Activated CD4-positive, alpha-beta T cell treated with anti-CD3 and anti-CD28 coated beads, Interleukin-2, Interleukin-4, amounts not matched to agents 100 ng/mL and 50 ng/mL, durations not matched to agents 16 hours and 8 hours (primary cell): Measurements from ENCODE around the gene ESPN.

Experiments used
- DNase-seq: peaks from one replicate; pipeline ENCODE4 v3.0.0-alpha.2; 2020; ENCODE audit warnings: low spot score

Gene ESPN

DNA sequence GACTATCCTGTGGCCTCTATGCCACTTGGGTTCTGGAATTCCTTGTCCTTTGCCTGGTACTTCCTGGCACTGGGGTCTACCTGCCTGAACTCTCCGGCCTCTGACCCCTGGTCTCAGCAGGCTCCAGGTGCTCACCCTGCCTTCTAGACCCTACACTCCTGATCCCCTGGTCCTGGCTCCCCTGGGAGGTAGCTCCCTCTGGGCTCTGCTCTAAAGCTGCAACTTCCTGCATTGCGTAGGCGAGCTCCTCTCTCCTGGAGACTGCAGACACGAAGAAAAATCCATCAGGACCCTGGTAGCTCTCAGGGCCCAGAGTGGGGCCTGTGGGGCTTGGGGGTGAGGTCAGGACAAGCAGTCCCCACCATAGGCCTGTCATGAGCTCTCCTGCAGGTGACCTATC is 74.7 kb downstream of the ESPN start:
- DNase-seq = no peak

DNA sequence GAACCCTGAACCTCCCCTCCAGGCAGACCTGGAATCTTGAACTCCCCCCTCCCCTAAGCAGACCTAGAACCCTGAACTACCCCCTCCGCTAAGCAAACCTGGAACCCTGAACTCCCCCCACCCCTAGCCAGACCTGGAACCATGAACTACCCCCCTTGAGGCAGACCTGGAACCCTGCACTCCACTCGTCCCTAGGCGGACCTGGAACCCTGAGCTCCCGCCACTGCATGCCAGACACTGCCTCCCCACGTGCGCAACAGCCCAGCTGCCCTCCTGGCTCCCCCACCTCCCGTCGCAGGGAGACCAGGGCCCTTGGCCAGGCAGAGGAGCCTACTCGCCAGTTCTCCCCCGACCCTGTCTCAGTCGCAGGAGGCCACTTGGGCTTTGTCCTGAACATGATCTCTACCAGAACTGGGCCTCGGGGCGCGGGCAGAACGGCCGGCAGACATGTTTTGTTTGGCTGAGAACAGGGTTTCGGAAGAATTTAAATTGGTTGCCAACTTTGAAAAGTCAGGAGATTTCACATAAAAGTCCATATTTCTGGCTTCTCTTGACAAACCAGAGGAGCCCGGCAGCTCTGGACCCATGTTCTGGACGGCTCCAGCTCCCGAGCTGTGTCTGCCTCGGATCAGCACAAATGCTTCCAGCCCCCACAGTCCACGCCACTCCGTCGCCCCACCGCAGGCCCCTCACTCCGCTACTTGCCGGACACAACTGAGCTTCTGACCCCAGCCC is 76.1 kb downstream of the ESPN start:
- DNase-seq = no peak

DNA sequence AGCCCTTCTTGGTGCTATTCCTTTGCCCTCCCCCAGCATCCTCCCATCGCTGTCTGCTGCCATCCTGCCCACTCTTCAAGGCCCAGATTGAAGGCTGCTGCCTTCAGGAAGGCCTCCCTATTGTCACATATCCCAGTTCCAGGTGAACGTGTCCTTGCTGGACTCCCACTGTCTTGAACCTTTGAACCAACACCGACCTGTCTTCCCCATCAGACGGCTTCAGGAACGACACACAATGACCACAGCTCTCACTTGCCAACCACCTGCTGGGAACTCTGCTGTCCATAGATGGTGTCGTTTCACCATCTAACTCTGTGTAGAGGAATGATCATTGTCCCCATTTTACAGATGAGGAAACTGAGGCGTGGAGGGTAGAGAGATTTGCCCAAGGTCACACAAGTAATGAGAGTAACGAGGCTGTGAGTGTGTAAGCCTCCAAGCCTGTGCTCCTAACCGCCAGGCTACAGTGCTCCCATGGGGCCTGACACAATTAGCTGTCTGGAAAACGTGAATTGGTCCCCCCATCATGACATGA is 76.8 kb downstream of the ESPN start:
- DNase-seq = no peak

DNA sequence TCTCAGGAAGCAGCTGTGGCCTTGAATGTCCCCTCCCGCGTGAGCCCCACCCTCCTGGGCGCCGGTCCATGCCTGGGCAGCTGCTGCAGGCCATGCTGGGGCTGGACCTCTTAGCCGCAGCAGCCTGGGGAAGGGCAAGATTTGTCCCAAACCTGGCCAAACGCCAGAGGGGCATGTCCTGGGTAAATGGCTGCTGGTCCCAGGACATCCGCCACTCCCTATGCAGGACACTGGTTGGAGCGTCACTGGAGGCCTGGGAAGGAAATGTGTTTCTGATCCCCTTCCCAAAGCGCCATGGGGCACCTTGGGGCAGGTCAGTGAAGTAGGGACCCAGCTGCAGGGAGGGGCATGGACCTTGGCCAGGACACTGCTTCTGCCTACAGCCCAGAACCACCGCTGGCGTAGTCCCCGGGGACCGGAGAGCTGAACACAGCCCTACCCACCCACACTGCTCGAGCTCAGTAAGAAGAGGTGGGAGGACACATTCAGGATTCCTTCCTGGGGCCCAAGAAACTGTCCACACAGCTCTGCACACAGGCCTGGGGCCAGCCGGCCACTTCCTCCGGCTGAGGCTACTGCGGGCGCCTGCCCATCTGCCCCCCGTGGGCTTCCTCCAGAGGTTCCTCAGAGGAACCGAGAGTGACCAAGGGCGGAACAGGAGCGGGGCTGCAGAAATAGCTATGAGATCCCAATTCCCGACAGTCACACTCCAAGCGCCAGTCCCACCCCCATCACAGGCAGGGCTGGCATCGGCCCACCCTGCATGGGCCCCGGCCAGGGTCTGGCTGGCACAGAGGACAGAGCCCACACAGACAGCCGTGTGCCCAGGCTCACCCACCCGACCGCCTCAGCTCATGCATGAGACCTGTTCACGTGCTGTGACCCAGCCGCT is 77.7 kb downstream of the ESPN start:
- no peak for DNase-seq

DNA sequence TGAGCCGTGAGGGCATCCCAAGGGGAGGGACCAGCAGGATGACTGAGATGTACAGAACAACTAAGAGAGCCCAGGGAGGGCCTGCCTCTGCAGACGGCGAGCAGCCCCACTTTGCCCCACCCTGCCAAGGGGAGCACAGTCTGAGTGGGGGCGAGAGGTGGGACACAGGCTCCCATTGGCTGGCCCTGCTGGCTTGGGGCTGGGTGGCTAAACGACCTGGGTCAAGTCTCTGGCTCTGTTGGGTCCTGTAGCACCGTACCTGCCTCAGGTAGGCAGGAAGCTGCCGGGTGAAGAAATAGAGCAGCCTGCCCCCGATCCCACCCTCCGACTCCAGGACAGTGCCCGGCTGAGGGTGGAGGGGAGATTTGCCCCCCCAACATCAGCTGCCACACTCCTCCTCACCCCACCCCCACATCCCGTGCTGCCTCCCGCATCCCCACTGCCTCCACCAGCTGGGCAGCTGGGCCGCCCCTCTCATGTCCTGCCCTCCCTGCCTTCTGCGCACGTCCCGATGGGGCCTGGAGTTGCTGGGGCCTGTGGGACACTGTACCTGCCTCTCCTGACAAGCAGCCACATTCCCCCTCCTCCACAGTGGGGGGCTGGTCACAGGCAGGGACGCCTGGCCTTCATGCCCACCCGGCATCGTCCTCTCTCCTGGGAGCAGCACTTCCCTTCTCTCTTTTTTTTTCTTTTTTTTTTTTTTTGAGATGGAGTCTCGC is 79.5 kb downstream of the ESPN start:
- no peak for DNase-seq

DNA sequence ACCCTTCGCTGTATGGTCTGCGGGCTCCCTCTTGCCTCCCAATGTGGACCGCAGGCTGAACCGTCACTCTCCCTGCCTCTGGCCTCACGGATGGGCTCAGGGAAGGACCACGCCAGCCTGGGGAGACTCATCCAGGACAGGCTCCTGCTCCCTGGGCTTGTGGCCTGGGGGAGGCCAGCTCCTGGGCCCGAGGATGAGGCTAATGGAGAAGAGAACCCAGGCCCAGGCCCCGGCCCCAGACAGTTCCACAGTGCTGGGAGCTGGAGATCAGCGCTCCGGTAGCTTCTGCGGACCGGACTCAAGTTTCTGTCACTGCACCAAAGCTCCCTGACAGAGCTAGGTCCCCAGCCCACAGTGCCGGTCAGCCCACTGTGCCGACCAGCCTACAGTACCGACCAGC is 80.3 kb downstream of the ESPN start:
- no peak for DNase-seq

DNA sequence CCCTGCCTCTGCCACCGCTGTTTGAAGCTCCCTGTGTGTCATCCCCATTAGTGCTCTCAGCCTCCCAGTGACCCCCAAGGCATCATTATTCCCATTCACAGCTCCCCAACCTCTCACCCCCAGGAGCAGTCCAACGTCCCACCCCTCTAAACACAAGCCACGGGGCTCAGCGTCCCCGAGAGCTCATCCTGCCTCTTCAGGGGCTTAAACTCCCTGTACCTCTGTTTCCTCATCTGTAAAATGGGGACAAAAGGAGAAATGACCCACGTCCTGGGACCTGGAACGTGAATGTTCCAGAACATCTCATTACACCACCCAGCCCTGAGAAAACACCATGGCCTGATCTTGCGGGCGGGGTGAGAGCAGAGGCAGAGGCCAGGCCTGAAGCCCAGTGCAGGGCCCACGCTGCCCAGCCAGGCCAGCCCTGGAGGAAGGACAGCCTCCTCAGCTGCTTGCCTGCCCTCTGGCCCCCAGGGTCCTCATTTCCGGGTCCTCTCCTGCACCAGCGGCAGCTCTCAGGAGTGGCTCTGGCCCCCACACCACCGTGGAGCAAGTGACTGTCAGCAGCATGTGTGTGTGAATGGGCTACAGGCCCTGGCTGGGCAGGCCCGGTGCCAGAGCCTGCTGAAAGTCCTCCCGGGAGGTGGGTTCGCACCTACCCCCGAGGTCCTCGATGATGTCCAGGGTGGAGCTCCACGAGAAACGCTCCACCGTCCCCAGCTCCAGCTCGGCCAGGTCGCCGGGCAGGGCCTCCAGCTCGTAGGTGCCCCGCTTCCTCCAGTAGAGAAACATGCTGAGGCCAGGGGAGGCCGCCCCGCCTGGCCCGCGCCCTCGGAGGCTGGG is 81.0 kb downstream of the ESPN start:
- no peak for DNase-seq

DNA sequence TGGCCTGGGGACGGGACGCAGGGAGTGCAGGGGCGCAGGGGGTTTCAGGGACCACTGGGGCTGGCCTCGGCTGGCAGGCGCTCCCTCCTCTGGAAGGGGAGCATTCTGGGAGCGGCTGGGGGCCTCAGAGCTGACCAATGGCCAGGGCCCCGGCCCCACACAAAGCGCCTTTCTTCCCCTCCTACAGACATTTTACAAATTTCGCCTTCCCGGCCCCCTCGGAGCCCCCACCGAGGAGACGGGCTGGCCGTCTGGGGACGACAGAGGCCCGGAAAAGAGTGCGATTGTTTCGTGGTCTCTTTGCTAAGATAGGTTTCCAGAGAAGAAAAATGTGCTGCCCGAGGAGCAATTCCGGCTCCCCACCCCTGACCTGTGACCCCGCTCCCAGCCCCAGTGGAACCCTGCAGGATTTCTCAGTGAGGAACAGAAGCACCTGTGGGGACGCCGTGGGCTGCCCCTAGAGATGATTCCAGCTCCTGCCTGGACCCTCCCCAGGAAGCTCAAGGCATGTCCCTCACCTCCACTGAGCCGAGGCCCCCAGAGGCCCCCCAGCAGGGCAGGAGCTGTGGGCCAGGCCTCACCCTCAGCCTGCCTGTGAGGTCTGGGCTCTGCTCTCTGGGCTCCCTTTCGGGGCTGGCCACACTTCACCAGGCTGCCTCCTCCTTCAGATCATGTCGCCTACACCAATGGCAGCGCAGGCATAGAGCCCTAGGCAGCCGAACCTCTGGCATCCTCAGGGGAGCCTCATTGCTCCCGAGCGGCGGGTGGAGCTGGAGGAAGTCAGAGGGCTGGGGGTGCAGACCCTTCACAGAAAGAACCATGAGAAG is 81.8 kb downstream of the ESPN start:
- no peak for DNase-seq

DNA sequence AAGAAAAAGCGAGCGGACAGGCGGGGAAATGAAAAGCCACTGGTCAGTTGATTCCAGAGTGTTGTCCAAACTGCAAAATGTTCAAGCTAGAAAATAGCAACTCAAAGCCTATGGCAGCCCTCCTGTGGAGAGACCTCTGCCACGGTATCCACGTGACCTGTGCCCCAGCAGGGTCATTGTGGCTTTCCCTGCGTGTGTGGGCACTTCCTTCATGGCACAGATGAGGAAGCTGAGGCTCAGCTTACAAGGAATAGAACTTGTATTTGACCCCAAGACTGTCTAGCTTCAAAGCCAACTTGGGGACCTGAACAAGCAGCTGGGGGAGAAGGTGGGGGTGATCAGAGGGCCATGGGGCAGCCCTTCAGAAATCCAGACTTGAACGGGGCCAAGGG is 82.5 kb downstream of the ESPN start:
- DNase-seq = no peak

DNA sequence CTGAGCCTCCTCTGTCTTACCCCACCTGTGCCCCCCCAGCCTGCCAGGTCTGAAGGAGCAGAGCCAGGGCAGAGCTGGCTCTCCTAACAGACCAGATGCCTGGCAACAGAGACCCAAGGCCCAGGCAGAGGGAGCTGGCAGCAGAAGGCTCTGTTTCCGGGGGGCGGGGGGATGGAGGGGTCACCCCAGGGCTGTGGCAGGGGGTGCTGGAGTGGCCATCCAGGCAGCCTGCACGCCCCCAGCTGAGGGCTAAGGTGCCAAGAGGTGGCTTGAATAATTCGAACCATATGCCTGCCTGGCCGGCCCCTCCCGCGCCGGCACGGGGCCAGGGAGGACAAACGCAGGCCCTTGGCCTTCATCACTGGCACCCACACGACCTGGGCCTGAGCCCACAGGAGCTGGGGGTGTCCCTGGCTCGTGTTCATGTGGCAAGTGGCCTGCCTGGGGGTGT is 82.9 kb downstream of the ESPN start:
- DNase-seq = no peak

DNA sequence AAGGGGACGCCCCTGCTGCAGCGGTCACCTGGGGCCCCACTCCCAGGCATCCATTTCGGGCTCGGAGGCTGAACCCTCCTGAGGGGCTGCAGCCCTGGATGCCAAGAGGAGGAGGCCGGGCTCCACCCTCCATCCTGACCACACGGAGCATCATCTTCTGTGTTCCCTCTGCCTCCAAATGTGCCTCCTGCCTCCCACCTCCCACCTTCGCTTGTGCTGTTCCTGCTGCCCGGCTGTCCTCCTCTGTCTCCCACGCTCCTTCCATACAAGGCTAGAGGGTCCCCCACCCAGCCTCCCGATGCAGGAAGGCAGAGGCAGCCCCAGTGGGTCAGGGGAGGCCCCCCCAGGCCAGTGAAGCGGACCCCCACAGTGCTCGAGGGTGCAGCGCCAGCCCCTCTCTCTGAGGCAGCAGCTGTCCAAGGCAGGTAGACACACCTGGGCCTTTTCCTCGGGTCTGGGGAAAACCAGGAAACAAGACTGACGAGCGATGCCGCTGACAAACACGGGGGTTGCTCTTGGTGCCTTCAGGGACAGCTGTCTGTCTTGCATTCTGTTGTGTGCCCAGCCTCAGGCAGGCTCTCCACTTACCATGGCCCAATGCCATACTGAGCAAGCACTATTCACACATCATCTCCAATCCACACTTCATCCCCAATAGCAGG is 83.7 kb downstream of the ESPN start:
- no peak for DNase-seq

DNA sequence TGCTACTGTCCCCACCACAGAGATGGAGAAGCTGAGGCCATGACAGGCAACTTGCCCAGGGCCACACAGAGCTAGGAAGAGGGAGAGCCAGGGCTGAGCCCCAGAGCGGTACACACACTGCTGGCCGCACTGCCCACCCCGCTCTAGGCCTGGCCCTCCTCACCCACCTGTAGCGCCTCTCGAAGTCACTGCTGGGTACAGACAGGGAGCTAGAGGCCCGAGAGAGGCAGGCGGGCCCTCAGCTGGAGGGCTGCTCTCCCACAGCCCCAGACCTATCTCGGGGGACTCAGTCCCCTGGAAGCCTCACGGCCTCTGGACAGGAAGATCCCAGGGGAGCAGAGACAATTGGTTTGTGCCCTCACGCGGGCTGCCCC is 84.2 kb downstream of the ESPN start:
- DNase-seq = no peak

DNA sequence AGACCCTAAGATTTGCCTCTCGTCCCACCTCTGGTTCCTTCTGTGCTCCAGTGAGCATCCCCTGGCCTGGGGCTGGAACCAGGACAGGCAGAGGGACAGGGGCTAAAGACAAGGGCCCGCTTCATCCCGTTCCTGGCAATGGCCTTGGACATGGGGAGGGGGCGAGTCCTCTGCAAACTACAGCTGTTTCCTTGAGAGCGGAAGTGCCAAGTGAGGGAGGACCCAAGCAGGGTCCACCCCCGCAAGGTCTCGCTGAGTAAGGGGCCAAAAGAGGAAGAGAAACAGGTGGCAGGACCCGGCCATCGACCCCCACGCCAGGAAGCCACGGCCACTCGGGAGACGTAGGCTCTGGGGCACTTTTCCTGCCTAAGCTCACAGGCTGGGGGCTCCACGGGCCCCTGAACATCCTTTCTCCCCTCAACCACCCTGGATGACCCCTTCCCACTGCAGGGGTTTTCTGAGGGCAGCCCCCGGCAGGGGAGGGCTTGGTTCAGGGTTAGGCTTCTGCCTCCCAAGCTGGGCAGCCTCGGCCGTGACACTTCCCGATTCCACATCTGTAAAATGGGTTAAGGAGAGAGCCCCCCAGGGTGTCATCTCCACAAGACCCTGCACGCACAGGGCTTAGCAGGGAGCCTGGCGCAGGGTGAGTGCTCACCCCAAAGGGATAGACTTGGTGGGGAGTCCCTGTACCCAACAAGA is 84.8 kb downstream of the ESPN start:
- DNase-seq = no peak

DNA sequence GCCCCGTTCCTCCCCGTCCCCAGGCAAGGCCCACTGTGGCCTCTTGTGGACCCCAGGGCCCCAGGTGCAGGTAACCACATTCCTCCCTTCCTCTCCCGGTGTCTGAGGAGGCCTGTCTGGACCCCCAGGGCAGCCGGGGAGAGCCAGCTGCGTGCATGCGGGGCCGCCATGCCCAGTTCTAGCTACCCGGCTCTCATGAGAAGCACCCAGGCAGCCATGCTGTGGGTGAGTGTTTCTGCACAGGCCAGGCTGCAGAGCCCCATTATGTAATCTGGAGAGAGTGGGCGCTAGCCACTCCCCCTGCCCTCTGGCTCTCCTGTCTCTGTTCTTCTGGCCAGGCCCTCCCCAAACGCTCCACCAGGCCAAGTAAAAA is 85.3 kb downstream of the ESPN start:
- no peak for DNase-seq

DNA sequence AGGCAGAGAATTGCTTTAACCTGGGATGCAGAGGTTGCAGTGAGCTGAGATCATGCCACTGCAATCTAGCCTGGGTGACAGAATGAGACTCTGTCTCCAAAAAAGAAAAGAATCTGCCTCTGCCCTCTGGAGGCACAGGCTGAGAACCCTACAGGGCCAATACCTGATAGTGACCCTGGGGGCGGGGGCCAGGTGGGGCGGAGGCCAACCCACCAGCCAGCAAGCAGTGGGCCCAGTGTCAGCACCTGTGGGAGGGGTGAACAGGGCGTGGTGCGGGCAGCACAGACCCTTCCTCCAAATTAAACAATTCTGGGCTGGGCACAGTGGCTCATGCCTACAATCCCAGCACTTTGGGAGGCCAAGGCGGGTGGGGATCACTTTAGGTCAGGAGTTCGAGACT is 85.9 kb downstream of the ESPN start:
- DNase-seq = no peak
